Measurements from ENCODE around the gene KCNJ9.
"Not testable (repeated sequence)": the region's sequence is repeated elsewhere in the genome, so short reads cannot be mapped to it uniquely, and the experiment has no call there.

KCNJ9 gene

DNA sequence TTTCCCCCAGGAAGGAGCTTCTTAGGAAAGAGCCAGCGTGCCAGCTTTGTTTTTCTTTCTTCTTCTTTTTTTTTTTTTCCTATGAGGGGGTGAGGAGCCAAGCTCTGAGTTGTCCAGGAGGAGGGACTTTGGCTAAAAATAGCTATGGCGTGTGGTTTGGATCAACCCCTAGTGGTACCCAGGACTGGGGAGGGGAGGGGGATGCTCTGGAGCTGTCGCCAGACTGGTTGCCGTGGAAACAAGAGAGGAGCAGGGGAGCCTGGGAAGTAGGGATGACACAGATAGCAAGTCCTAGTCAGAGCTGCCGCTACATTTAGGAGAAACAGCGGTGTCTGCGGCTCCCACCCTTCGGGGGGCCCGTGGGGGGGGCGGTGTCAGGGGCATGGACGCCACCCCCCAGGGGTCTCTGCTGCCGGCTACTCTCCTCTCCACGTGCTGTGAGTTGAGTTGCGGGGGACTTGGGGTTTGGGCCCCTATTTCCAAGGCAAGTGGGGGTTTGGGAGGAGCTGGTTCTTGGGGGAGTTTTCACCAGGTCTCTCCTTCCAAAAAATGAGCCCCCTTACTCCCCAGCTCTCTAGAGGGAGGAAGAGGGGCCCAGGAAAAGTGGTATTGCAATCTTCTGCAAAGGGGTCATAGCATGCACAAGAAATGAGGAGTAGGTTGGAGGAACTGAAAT lies at the start of gene KCNJ9:
Gene KCNJ9 (plus strand): TSS at position 278 of the 676 bp plus-strand sequence. CDS start 2,493 bp downstream, outside the sequence.
- DNase-seq: no peak

DNA sequence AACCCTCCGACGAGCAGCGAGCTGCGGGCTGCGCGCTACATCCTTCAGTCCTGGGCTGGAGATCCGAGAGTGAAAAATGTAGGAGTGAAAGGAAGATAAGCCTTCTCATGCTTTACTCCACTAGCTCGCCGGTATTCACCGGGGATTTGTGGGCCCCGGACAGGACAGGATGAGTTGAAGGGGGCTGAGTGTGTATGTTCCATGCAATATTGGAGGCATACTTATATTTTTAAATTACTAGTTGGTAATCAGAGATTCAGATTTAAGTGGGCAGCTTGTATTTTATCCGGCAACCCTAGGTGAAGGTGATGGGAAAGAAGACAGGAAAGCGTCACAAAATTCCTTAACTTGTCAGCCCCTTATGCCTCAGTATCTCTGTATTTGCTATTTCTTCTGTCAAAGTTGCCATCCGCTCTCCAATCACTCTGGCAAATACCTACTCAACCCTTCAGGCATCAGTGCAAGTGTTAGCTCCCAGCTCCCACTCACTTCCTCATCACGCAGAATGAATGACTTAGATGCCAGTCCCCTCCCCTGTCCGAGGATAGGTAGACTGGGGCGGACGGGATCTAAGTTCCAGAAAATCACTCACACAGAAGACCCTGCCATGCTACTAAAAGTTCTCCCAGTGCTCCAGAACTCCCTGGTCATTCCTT lies 49.0 kb upstream of the KCNJ9 start:
- no peak for DNase-seq

DNA sequence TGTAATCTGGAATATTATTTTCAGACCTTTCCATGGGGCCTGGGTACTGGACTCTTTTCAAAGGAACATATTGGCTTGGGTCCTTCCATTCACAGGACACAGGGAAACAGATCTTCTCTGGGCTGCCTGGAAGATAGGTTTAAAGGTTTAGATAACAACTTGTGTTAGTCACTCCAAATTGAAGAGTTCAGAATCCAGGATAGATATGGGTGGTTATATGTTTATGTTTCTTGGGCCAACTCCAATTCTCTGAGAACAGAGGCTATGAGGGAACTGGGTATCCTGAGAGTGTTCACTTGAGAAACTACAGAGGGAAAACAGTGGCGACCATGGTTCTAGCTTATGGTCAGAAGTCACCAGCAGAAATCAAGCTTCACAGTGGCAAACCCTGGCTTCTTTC lies 40.9 kb upstream of the KCNJ9 start:
- no peak for DNase-seq

DNA sequence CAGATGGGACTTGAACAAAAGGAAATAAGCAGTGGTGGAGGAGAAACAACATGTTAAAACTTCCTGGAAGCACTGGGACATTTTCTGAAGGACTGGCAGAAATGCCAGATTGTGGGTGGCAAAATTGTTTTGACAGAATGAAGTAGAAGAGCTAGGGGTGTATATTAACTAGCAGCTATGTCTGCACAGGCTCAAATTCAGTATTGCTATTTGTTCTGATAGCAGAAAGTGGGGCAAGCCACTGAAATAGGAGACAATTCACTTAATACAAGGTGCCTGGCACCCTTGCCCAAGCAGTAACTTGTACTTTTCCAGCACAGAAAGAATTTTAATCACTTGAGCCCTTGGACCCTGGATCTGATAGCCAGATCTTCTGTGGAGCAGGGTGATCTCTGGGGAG lies 37.8 kb upstream of the KCNJ9 start:
- DNase-seq: no peak

DNA sequence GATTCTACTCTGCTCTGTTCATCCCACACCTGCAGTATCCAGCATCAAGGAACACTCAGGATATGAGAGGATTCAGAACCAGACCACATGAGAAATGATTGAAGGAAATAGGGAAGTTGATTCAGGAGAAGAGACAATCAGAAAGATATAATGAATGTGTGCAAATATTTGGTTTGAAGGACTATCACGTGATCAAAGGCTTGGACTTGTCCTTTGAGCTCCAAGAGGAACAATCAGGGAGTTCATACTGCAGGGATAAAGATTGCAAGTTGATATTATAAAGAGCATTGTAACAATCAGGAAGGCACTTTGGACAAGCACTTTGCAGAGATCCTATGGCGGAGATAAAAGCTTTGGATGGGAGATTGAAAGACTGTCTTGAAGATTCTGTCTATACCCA lies 35.7 kb upstream of the KCNJ9 start:
- DNase-seq: no peak

DNA sequence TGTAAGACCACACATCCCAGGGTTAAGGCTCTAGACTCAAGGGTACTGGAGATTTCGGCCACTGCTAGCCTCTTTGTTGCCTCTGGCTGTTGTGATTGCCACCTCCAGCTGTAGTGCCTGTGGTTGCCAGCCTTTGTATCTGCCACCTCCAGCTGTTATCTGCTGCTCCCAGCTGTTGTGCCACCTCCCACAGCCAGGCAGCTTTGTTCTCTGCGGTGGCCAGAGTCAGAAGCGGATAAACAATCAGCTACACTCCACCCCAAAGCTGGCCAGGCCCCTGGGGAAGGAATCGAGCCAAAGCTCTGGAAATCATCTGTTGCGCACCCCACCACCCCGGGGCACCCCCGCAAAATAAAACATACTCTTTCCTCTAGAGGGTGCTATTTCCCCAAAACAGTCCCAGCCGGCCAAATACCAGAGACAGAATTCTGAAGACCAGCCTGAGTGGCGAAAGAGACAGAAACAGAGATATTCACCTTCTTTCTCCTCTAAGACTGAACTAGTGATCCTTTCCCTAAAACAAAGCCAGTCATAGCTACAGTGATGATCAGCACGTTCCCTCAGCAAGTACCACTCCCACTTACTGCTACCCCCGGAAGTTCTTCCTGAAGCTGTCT lies 34.7 kb upstream of the KCNJ9 start:
- peak in 1 of 2 donors; percentile 32 for DNase-seq

DNA sequence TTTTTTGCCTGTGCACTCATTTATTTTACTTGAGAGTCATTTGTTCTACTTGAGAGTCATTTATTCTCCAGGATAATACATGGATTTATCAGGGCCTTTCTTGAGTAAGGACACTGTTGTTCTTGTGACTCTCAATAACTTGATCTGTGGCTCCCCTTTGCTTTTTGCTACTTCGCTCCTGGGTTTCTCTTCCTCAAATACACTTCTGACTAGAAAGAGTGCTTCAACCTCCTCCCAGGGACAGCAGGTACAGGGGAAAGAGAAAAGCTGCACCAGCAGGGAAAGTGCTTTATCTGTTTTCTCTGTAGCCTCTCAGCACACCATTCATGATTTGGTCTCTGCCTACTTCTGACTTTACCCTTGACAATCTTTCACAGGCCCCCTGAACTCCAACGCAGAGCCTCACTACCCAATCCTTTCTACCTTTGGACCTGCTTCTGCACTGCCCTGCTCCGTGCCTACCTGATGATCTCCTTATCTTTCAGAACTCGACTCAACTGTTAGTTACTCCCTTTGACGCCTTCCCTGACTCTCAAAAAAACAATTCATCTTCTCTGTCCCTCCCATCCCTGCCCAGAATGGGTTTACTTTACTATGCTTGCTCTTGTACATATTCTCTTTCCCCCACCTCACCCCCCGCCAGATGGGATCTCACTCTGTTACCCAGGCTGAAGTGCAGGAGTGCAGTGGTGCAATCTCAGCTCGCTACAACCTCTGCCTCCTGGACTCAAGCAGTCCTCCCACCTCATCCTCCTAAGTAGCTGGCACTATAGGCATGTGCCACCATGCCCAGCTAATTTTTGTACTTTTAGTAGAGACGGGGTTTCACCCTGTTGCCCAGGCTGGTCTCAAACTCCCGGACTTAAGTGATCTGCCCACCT lies 34.0 kb upstream of the KCNJ9 start:
- no peak for DNase-seq

DNA sequence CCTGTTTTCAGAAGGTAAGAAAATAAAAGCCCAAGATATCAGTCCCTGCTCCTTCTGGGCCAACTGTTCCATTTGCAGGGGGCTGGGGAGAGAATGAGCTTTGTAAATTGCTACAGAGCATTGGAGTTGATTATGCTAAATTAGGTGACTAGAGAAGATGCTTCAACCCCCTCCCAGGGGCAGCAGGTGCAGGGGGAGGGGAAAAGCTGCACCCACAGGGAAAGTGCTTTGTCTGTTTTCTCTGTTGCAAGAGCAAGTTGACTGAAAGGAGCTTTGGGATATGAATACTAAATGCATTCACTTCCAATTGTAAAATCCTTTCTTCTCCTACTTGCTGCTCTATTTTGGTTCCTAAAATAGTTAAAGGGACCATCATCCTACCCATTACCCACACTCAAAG lies 33.0 kb upstream of the KCNJ9 start:
- DNase-seq: no peak

DNA sequence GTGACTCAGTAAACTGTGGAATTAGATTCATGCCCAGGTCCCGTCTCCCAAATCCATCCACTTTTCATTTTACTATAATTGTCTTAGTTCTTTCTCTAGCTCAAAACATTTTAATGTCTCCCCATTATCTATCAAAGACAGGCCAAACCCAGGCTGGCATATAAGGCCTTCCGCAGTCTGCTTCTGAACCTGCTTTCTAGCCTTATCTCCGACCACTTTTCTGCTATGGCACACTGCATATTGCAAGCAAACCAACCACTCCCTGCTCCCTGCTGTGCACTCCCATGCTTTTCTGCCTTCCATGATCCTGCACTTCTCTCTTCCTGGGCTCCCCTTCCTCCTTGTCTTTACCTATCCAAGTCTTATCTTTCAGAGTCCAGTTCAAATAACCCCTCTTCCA lies 32.2 kb upstream of the KCNJ9 start:
- DNase-seq: no peak

DNA sequence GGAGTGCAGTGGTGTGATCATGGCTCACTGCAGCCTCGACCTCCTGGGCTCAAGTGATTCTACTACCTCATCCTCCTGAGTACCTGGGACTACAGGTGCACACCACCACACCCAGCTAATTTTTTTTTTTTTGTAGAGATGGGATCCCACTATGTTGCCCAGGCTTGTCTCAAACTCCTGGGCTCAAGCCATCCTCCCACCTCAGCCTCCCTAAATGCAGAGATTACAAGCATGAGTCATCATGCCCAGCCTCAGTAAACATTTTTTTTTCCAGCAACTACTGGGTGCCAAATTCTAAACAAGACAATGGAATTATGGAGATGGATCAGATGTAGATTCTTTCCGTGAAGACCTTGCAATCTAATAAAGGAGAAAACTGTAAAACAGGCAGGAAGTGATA lies 31.2 kb upstream of the KCNJ9 start:
- not testable (repeated sequence) for DNase-seq

DNA sequence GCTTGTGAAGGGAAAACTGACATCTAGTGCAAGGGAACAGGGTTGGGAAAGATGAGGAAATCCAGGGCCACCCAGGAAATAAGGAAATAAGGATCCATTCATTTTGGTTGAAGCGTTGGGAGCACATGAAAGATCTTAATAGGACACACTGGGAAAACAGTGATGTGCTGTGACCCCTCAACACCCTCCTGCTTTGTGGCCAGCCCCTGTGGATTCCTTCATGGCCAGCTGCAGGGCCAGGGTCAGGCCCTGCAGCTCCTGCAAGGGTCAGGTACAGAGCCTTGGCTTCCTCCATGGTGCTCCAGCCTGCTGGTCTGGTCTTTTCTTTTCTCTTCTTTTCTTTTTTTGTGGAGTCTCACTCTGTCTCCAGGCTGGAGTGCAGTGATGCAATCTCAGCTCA lies 30.7 kb upstream of the KCNJ9 start:
- no peak for DNase-seq

DNA sequence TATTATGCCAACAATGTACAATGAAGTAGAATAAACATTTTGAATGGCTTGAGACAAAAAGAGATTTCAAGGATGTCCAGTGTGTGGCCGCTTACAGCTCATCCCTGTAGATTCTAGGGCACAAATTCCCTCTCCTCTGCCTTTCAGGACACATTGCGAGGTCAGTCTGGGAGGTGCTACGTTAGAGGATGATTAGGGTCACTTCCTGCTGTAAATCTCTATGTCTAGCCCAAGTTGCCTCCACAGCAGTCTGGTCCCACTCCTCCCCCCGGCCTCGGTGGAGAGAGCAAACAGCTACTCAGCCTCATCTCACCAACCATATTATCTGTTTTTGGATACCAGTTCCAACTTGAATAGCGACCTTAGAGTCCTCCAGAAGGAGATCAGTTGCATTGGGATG lies 28.4 kb upstream of the KCNJ9 start:
- no peak for DNase-seq

DNA sequence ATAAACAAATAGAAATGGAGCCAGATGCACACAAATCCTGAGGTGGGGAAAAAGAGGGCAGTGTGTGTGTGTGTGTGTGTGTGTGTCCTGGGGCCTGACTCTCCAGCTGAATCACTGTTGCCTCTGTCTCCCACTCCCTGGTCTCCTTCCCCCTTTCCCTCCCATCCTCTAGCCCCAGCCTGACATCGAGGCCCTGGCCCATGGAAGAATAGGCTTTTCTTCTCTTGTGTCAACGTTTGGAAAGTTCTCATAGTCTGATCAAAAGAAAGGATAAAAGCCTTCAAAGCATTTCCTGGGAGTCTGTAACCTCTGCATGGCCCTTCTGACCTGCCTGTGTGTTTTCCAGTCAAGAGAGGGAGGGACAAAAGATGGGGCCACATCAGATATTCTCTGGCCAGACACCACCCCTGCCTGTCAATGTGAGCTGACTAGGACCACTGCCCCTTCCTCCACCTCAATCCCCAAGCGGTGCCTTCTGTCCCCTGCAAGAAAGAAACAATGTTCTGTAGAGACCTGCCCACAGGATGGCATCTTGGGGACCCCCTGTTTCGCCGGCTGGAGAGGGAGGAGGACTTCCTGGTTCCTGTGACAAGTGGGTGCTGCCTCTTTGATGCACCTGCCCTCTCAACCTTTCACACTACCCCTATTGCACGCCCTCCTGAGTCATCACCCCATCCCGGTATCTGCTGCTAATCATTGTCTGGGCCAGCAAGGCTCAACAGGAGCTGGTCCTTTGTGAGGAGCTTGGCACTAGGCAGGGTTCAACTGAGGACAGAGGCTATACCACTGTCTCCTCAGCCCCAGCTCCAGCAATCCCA lies 27.6 kb upstream of the KCNJ9 start:
- no peak for DNase-seq

DNA sequence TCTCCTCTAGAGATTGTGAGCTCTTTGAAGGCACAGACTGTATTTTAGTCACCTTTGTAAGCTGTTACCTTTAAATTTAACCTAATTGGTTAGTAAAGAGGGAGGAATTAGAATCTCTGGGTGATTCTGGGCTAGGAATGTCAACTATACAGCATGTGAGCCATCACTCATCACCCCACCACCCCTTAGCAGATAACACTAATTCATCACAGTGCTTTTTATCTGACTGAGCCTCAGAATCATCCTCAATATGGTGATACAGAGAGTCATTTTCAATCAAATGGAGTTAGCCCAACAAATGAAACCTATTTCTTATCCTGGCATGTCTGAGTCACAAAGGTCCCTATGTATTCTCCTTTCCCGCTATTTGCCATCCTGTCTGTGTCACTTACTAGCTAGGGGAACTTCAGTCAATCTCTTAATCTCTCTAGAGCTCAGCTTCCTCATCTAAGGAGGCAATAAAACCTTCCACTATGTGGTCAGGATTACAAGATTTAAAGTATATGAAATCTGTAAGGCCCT lies 24.6 kb upstream of the KCNJ9 start:
- no peak for DNase-seq

DNA sequence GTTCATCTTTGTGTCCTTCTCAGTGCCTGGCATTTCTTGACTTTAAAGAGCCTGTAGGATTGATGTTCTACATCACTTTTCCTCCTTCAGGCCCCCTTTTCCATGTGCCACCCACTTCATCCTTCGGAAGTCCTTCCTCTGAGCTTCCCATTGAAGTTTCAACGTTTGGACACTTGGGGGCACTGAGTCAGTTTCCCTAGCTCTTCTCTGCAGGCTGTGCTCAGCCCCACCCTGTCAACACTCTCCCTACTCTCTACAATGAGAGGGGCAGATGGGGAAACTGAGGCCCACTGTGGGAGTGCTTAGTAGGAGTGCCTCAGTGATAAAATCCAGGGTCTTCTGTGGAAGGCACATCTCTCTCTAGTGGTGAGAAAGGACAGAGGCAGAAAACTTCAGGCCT lies 23.3 kb upstream of the KCNJ9 start:
- no peak for DNase-seq

DNA sequence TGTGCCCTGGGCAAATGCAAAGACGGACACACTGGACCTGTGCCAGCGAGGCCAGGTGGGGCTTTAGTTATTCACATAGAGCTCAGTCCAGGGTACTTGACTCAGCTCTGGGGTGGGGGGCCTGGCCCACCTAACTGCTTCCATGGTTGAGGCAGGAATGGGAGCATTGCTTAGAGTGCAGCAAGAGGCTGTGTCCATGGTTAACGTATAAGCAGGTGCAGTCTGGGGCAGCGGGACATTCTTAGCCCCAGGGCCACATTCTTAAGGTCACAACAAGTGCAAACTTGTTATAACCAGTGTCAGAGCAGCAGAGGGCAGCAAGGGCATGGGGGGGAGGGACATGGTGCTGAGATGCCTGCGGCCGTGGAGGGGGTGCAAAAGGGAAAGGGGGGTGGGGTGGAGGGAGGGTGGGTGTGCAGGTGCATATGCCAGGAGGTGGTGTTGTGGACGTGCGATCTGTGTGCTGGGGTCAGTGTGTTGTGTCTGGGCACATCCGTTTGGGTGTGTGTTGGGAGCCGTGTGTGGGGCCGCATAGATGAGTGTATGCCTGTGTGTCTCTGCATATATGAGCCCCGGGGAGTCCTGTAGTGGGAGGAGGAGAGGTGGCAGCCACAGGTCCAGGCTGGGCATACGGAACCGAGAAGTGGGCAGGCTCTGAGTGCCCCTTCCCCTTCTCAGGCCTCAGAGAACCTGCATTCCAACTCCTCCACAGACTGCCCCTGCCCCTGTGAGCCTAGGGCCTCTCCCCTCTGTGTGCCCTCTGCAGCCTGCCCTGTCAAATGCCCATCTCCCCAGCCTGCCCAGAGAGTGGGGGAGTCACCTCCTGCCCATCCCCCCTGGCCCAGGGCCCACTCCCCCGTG lies 19.7 kb upstream of the KCNJ9 start:
- DNase-seq: no peak

DNA sequence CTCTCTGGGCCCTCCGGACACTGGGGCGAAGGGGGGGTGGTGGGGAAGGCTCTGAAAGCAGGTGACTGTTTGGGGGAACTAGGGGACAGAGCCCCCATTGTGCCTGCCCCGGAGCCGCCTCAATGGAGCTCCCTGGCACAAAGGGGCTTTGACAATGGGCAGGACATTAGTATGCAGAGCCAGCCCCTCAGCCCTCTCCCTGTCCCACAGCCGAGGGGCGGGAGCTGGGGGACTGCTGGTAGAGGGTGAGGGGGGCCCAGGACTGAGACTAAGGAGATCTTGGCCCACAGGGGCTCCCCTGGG lies 19.2 kb upstream of the KCNJ9 start:
- no peak for DNase-seq

DNA sequence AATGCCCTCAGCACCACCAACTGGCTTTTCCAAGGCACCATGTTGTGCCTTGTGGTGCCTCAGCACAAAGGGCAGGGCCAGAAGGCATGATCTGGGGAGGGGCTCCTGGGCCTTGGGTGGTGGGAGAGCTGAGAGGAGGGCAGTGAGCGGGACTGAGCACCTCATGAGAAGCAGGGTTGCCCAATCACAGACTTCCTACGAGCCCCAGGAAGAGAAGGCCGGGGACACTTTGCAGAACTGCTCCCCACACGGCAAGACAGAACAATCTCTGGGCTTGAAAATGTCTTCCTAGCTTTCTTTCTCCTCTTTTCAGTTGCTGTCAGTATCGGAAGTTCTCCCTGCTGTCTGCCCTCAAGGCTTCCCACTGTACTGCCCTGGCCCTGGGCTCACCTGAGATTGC lies 18.2 kb upstream of the KCNJ9 start:
- DNase-seq: no peak

DNA sequence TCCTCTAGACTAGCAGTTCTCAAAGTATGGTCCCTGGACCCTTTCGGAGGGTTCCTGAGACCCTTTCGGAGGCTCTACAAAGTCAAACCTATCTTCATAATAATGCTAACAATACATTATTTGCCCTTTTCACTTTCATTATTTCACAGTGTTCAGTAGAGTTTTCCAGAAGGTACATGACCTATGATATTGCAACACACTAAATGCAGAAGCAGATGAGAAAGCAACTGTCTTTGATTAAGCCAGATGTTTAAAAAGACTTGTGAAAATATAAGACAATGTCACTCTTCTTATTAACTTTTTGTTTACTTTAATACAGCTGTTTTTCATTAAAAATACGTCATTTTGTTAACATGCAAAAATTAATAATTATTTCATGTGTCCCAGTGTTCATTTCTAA lies 17.2 kb upstream of the KCNJ9 start:
- DNase-seq: no peak

DNA sequence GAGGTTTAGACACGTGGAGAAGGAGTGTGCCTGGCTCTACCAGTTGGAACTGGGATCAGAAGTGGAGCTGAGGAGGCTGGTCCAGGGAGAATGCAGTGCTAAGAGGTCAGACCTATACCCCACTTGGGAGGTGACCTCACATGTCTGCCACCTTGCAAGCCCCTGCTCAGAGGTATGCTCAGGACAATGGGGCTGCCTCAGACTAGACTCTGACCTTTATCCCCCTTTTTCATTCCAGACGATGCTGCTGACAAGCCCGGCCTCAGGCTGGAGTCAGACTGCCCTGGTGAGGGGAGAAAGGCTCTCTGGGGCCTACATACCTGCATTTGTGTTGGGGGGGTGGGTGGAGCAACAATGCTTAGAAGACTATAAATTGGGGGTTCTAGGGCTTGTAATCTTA lies 16.6 kb upstream of the KCNJ9 start:
- no peak for DNase-seq
